HCT116 (cell line): ENCODE measurements around the gene IRF2. TPM values are rescaled to one million over a fixed set of nuclear protein-coding genes. Genes with fewer than 3 reads are reported as not detected.

ENCODE experiments used
- ATAC-seq: fragments of 200-7000 bp; cut with Tn5 transposase; 2 replicates; pipeline ENCODE4 v1.9.1; 2020; ENCODE audit warnings: mild to moderate bottlenecking, moderate library complexity
- BruUV-seq: library from RNA; stranded (reverse); fragments of 400-500 nt; replicated peaks from 2 replicates; lab custom pipeline; 2021; lab: Mats Ljungman, UMichigan
- CTCF ChIA-PET: fragments of 300-600 bp; sonication (Branson Sonifier 250); formaldehyde crosslinking; loops from one replicate; lab custom pipeline; 2021; ENCODE audit warnings: antibody characterized with exemption; lab: Charles Lee
- POLR2A ChIA-PET: fragments of 300-600, 350-600 bp; sonication (Branson Sonifier 250); formaldehyde crosslinking; loops from one replicate; lab custom pipeline; 2021; ENCODE audit warnings: antibody characterized with exemption; lab: Charles Lee
- RAD21 ChIA-PET, 2 experiments: fragments of 300-600 bp; sonication (Branson Sonifier 250); formaldehyde crosslinking; loops; one replicate each; lab custom pipeline; 2023; ENCODE audit warnings: low total read pairs in 2 of 2; ENCODE audit not compliant: uncharacterized antibody in 2 of 2, unreplicated experiment in 2 of 2, low non-redundant PET in 1 of 2; lab: Charles Lee
- DNase-seq: peaks from one replicate; pipeline ENCODE4 v3.0.0-alpha.2; 2010; ENCODE audit warnings: low read depth, low spot score
- H2AFZ ChIP-seq: fragments of 200-600 bp; shearing (Covaris generic), sonication (generic); 2 replicates; pipeline ENCODE4 v1.6.1; 2017; ENCODE audit warnings: low read depth, mixed run types, mixed read lengths, antibody characterized with exemption, low read length; ENCODE audit not compliant: poor library complexity, severe bottlenecking
- H3K27ac ChIP-seq: 2 replicates; pipeline ENCODE4 v1.5.1; 2012; ENCODE audit warnings: low read depth, low read length
- H3K27me3 ChIP-seq: fragments of 200-600 bp; sonication (generic); 2 replicates; pipeline ENCODE4 v1.6.1; 2016; ENCODE audit warnings: mixed run types, low read length, mixed read lengths; ENCODE audit not compliant: insufficient read depth
- H3K36me3 ChIP-seq, 2 experiments: fragments of 200-500 bp in 1 of 2; fragments of 200-600 bp in 1 of 2; sonication (Bioruptor generic) in 1 of 2; sonication (generic) in 1 of 2; 2 replicates each; pipeline versions ENCODE4 v1.5.1 to v1.6.1; 2014 to 2016; ENCODE audit warnings: low read length in 2 of 2, inconsistent platforms in 1 of 2, mixed read lengths in 1 of 2, mixed run types in 1 of 2; ENCODE audit not compliant: insufficient read depth in 2 of 2, control insufficient read depth in 1 of 2
- H3K4me1 ChIP-seq, 2 experiments: fragments of 200-600 bp in 1 of 2; sonication (generic) in 1 of 2; 2 replicates each; pipeline versions ENCODE4 v1.5.1 to v1.6.1; 2012 to 2017; ENCODE audit warnings: low read length in 2 of 2, inconsistent platforms in 1 of 2, mild to moderate bottlenecking in 1 of 2, mixed read lengths in 1 of 2, mixed run types in 1 of 2, moderate library complexity in 1 of 2; ENCODE audit not compliant: insufficient read depth in 2 of 2, control insufficient read depth in 1 of 2
- H3K4me2 ChIP-seq: fragments of 200-600 bp; sonication (generic); 2 replicates; pipeline ENCODE4 v1.6.1; 2017; ENCODE audit warnings: mixed run types, low read length, mixed read lengths
- H3K4me3 ChIP-seq, 2 experiments: fragments of 200-600 bp in 1 of 2; sonication (generic) in 1 of 2; replicated peaks in 1 of 2; 2 replicates each; pipeline ENCODE4 v1.5.1; 2011 to 2016; ENCODE audit warnings: low read length in 2 of 2, control low read depth in 1 of 2, low read depth in 1 of 2, mild to moderate bottlenecking in 1 of 2, mixed read lengths in 1 of 2, mixed run types in 1 of 2
- H3K79me2 ChIP-seq: fragments of 200-600 bp; sonication (generic); 2 replicates; pipeline ENCODE4 v1.6.1; 2017; ENCODE audit warnings: mild to moderate bottlenecking, mixed run types, low read length, moderate library complexity, mixed read lengths; ENCODE audit not compliant: insufficient read depth
- H3K9ac ChIP-seq: fragments of 200-600 bp; sonication (generic); 2 replicates; pipeline ENCODE4 v1.6.1; 2016; ENCODE audit warnings: low read length, mixed read lengths
- H3K9me2 ChIP-seq: fragments of 200-600 bp; sonication (generic), shearing (Covaris generic); 2 replicates; pipeline ENCODE4 v1.6.1; 2017; ENCODE audit warnings: mixed run types, mild to moderate bottlenecking, moderate library complexity; ENCODE audit not compliant: insufficient read depth
- H3K9me3 ChIP-seq, 2 experiments: fragments of 200-500 bp in 1 of 2; fragments of 200-600 bp in 1 of 2; sonication (Bioruptor generic) in 1 of 2; sonication (generic) in 1 of 2; 2 replicates each; pipeline ENCODE4 v1.6.1; 2014 to 2017; ENCODE audit warnings: low read length in 2 of 2, mixed read lengths in 2 of 2, inconsistent platforms in 1 of 2, low read depth in 1 of 2, mild to moderate bottlenecking in 1 of 2, mixed run types in 1 of 2, moderate library complexity in 1 of 2; ENCODE audit not compliant: control insufficient read depth in 1 of 2, insufficient read depth in 1 of 2
- H4K20me1 ChIP-seq: fragments of 200-600 bp; sonication (generic), shearing (Covaris generic); 2 replicates; pipeline ENCODE4 v1.6.1; 2017; ENCODE audit warnings: mixed run types, mild to moderate bottlenecking, moderate library complexity; ENCODE audit not compliant: insufficient read depth
- CEBPB ChIP-seq: IDR thresholded peaks from 2 replicates; pipeline ENCODE4 v1.6.1; 2012; ENCODE audit warnings: low read depth
- ELF1 ChIP-seq: IDR thresholded peaks from 2 replicates; pipeline ENCODE4 v1.6.1; 2012; ENCODE audit warnings: low read depth, borderline replicate concordance
- FOSL1 ChIP-seq: IDR thresholded peaks from 2 replicates; pipeline ENCODE4 v1.6.1; 2012; ENCODE audit warnings: low read depth
- YY1 ChIP-seq: IDR thresholded peaks from 2 replicates; pipeline ENCODE4 v1.6.1; 2011; ENCODE audit warnings: low read length, low read depth, moderate library complexity, mild to moderate bottlenecking; ENCODE audit not compliant: insufficient replicate concordance; ENCODE audit errors: extremely low read depth
- intact Hi-C: fragments of 100-400 bp; cut with micrococcal nuclease; formaldehyde crosslinking; loops from 2 replicates; pipeline ENCODE4 v1.10.0; 2022
- total RNA-seq: library from RNA; stranded (reverse); gene quantifications from one replicate; pipeline ENCODE4 v1.2.1, GENCODE V29; 2021; ENCODE audit not compliant: unreplicated experiment

IRF2 gene
- total RNA-seq, 1 experiment from 2014 or later, result 10.6 TPM

- ChIA-PET CTCF (no interaction called here), POLR2A (no interaction called here), RAD21 (no interaction called here)
- Histone ChIP-seq H3K36me3 (no peaks in the 10 kb centered on the region), H4K20me1 (no peaks in the 10 kb centered on the region), H3K4me1 (peaks cover 0 to 6% of the 10 kb centered on the region in 2 experiments; a peak in 2 of 4 replicates), H3K27ac (no peak overlapping the region), H2AFZ (no peak overlapping the region), H3K4me3 (no peak overlapping the region), H3K9ac (no peak overlapping the region), H3K27me3 (no peaks in the 10 kb centered on the region), H3K9me3 (no peaks in the 10 kb centered on the region), H3K9me2 (no peaks in the 10 kb centered on the region), H3K4me2 (no peak overlapping the region), H3K79me2 (no peaks in the 10 kb centered on the region)
- TF ChIP-seq ELF1 (no peak), CEBPB (no peak), YY1 (no peak)
- ATAC-seq (no peak), DNase-seq (no peak)
- no TSS peak for BruUV-seq
- intact Hi-C loops, result no loop called here
Observed at GRCh38 chr4:184345573-184345922, 128.8 kb downstream of the IRF2 start.

GRCh38 chr4:184344899-184345572, 129.3 kb downstream of the IRF2 start:
- Histone ChIP-seq H3K4me2 (no peak overlapping the region), H3K36me3 (no peaks in the 10 kb centered on the region), H3K79me2 (no peaks in the 10 kb centered on the region), H3K9me2 (no peaks in the 10 kb centered on the region), H4K20me1 (no peaks in the 10 kb centered on the region), H3K27ac (no peak overlapping the region), H3K9ac (no peak overlapping the region), H3K27me3 (no peaks in the 10 kb centered on the region), H3K4me3 (no peak overlapping the region), H3K4me1 (peaks cover 0 to 6% of the 10 kb centered on the region in 2 experiments; a peak in 2 of 4 replicates), H2AFZ (no peak overlapping the region), H3K9me3 (no peaks in the 10 kb centered on the region)
- ATAC-seq (no peak), DNase-seq (no peak)
- intact Hi-C loops, result no loop called here
- no peak for TF ChIP-seq FOSL1
- ChIA-PET RAD21 (no interaction called here), CTCF (no interaction called here), POLR2A (no interaction called here)
- no TSS peak for BruUV-seq
